Peyer's patch (tissue), 4 donors: ENCODE measurements around the gene PPFIBP1. TPM values are rescaled to one million over a fixed set of nuclear protein-coding genes. Genes with fewer than 3 reads are reported as not detected.
"Not testable (repeated sequence)": the region's sequence is repeated elsewhere in the genome, so short reads cannot be mapped to it uniquely, and the experiment has no call there.

Experiments
- DNase-seq, 3 donors: peaks; one replicate each; pipeline ENCODE4 v3.0.0-alpha.2; 2017 to 2019
- H3K27ac ChIP-seq, 4 donors: fragments of 200-600 bp; sonication (generic); one replicate each; pipeline ENCODE4 v1.5.1; 2016 to 2019
- H3K27me3 ChIP-seq, 2 donors: fragments of 200-600 bp; sonication (generic); one replicate each; pipeline ENCODE4 v1.5.1; 2019
- H3K36me3 ChIP-seq, 3 donors: fragments of 200-600 bp; sonication (generic); one replicate each; pipeline ENCODE4 v1.5.1; 2016 to 2019
- H3K4me1 ChIP-seq, 4 donors: fragments of 200-600 bp; sonication (generic); one replicate each; pipeline ENCODE4 v1.5.1; 2016 to 2019
- H3K4me3 ChIP-seq, 4 donors: fragments of 200-600 bp; sonication (generic); 1 replicate in 3 of 4; 2 replicates in 1 of 4; pipeline ENCODE4 v1.5.1; 2016 to 2019; ENCODE audit warnings: mild to moderate bottlenecking in 1 of 4
- H3K9me3 ChIP-seq, 4 donors: fragments of 200-600 bp; sonication (generic); one replicate each; pipeline ENCODE4 v1.5.1; 2016 to 2019; ENCODE audit warnings: mild to moderate bottlenecking in 1 of 4
- POLR2A ChIP-seq, 2 donors: fragments of 450-650 bp; IDR thresholded peaks; one replicate each; pipeline ENCODE4 v1.5.1; 2017; ENCODE audit warnings: antibody characterized with exemption in 2 of 2, mild to moderate bottlenecking in 2 of 2, moderate library complexity in 2 of 2
- total RNA-seq, 4 donors: library from RNA; depleted of rRNA; stranded (reverse); fragments of >200 nt; gene quantifications; one replicate each; pipeline ENCODE4 v1.1.0, GENCODE V29; 2016
- TF ChIP-seq, protein P1 (sequence below), 6 experiments: fragments of 450-650 bp in 4 of 6; fragments of 200-600 bp in 2 of 6; sonication (generic) in 1 of 6; IDR thresholded peaks; one replicate each; pipeline ENCODE4 v1.5.1; 2017 to 2019; ENCODE audit warnings: antibody characterized with exemption in 6 of 6, mild to moderate bottlenecking in 3 of 6, moderate library complexity in 1 of 6

Gene PPFIBP1
- total RNA-seq, 4 donors from 2014 or later = 37.5 to 171 (median 48.1) TPM

DNA sequence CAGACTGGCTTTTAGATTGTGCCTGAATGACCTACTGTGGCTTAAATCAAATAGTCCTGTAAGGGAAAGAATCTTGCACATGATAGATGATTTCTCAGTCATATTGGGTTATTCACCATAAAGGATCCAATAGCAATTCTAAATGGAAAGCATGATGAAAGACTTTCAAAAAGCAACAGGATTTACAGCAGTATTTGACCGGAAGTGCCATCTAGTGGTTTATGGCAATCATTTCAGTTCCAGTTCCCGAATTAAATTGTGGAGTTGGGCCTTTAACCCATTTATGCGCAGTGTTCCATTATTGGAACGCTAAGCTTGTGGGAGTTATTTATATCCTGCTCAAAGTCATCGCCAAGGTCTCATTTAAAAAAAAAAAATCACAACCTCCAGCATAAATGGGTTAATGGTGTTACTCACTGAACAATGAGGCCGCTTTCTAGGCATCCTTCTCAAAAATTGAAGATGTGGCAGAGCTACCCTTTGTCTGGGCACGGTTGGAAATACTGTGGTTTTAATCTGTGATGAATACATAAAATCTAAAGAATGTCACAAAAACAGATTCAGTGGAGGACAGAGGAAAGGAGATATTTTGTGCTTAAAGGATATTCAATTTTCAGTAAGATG, 111.5 kb downstream of the PPFIBP1 start:
- H3K9me3 ChIP-seq = no peaks in the 10 kb centered on the region
- H3K27me3 ChIP-seq = no peaks in the 10 kb centered on the region
- no peak for DNase-seq
- H3K36me3 ChIP-seq = no peaks in the 10 kb centered on the region
- H3K27ac ChIP-seq = no peak overlapping the region
- no peak overlapping the region for H3K4me3 ChIP-seq
- TF ChIP-seq, protein P1, sequence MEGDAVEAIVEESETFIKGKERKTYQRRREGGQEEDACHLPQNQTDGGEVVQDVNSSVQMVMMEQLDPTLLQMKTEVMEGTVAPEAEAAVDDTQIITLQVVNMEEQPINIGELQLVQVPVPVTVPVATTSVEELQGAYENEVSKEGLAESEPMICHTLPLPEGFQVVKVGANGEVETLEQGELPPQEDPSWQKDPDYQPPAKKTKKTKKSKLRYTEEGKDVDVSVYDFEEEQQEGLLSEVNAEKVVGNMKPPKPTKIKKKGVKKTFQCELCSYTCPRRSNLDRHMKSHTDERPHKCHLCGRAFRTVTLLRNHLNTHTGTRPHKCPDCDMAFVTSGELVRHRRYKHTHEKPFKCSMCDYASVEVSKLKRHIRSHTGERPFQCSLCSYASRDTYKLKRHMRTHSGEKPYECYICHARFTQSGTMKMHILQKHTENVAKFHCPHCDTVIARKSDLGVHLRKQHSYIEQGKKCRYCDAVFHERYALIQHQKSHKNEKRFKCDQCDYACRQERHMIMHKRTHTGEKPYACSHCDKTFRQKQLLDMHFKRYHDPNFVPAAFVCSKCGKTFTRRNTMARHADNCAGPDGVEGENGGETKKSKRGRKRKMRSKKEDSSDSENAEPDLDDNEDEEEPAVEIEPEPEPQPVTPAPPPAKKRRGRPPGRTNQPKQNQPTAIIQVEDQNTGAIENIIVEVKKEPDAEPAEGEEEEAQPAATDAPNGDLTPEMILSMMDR (IDR thresholded peaks at IDR 0.05) = peak in 5 of 6 experiments; percentile 27 to 79 (median 77)
- TF ChIP-seq POLR2A (IDR thresholded peaks at IDR 0.05) = no peak
- no peaks in the 10 kb centered on the region for H3K4me1 ChIP-seq

DNA sequence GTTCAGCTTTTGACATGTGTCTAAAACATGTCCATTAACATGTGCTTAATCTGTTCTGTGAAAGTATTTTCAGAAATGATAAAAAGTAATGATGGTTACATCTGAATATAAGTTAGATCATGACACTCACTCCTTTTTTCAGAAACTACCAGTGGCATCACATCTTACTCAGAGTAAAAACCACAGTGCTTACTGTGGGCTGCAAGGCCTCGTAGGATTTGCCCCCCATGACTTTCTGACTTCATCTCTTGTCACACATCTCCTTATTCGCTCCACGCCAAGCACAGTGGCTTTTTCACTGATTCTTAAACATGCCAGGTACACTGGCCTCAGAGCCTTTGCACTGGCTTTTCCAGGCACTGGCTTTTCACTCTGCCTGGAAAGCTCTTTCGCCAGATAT, 112.6 kb downstream of the PPFIBP1 start:
- not testable (repeated sequence) for H3K4me3 ChIP-seq, DNase-seq, H3K4me1 ChIP-seq, H3K27ac ChIP-seq, H3K9me3 ChIP-seq, H3K27me3 ChIP-seq, H3K36me3 ChIP-seq

DNA sequence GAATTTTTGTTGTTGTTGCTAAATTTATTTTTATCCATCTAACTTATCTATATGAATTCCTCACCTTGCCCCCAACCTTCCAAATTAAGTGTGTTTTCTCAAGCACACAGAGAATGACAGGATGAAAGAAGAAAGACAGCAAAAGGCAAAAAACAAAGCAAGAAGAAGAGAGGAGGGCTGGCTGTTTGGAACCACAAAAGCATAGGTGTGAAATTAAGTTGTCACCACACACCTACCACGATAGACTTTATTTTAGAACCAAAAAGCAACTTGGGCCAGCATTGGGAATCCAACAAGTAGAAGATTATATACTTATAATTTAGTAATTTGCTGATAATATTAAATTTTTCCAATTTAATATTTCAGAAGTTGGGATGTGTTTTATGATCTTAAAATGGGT, 113.5 kb downstream of the PPFIBP1 start:
- Histone ChIP-seq H3K27me3 (no peaks in the 10 kb centered on the region), H3K4me3 (no peak overlapping the region), H3K36me3 (no peaks in the 10 kb centered on the region), H3K27ac (no peak overlapping the region), H3K9me3 (no peaks in the 10 kb centered on the region), H3K4me1 (no peaks in the 10 kb centered on the region)
- DNase-seq = no peak
- no peak for TF ChIP-seq POLR2A (IDR thresholded peaks at IDR 0.05)
- TF ChIP-seq, protein P1 (IDR thresholded peaks at IDR 0.05) = no peak

DNA sequence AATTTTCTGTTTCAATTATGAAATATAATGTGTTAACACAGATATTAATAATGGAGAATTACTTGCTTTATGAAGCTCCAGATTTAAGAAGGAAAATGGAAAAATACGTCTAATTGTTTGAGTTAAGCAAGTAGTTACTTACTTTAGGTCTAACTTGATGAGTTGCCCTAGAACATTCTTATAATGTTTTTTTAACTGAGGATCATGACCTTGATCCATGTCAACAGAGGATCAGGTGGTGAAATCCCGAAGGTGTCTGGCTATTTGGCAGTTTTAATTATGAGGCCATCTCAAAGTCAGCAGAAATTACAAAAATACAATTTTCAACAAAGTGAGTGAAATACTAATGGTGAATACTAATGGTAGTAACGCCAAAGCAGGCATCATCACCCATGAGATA, 115.3 kb downstream of the PPFIBP1 start:
- DNase-seq = no peak
- Histone ChIP-seq H3K27ac (no peak overlapping the region), H3K27me3 (no peaks in the 10 kb centered on the region), H3K4me3 (no peak overlapping the region), H3K36me3 (no peaks in the 10 kb centered on the region), H3K4me1 (no peaks in the 10 kb centered on the region), H3K9me3 (no peaks in the 10 kb centered on the region)
- TF ChIP-seq, protein P1 (IDR thresholded peaks at IDR 0.05) = no peak
- no peak for TF ChIP-seq POLR2A (IDR thresholded peaks at IDR 0.05)

DNA sequence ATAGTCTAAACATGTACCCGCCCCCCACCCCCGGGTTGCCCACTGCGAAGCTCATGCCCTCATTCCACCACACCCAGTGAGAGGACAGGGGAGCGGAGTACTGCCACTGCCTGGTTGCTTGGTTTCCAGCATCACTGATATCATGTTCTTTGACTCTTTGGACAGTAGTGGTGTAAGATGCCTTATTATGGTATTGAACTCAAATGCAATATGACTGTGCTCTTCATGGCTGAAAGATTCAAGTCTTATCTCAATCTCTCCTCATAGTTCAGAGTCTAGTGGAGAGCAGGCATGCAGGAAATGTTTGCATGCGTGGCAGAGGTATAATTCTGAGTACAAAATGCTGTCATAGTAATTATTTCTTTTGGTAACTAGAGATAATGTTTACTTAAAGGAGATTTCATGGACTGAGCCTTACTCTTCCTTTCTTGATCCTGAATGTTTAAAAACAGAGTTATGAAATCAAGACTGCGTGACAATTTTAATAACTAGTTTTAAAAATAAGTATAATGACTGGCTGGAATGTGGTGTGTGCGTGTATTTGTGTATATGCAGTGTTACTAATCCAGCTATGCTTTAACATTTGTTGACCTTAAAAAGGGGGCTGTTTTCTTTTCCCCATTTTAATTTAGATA, 116.7 kb downstream of the PPFIBP1 start:
- not testable (repeated sequence) for H3K9me3 ChIP-seq, H3K27me3 ChIP-seq, H3K27ac ChIP-seq, H3K36me3 ChIP-seq, H3K4me3 ChIP-seq, DNase-seq, H3K4me1 ChIP-seq

DNA sequence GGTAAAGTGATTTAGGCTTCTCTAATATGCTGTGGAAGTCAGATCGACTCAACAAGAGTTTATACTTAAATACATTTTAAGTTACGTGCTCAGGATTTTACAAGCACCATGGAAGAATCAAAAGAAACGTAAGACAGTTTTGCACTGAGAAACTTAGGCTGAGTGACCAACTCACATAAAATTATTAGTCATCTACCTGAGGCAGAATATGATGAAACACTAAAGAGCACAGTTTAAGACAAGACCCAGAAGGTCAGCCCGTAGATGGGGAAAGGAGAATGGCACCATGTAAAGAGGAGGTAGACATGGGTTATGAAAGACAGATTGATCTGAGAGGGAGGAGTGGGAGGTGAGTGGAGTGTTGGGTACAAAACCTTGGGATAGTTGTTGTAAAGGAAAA, 118.4 kb downstream of the PPFIBP1 start:
- not testable (repeated sequence) for H3K27ac ChIP-seq, H3K4me3 ChIP-seq, DNase-seq, H3K9me3 ChIP-seq, H3K4me1 ChIP-seq, H3K36me3 ChIP-seq, H3K27me3 ChIP-seq

DNA sequence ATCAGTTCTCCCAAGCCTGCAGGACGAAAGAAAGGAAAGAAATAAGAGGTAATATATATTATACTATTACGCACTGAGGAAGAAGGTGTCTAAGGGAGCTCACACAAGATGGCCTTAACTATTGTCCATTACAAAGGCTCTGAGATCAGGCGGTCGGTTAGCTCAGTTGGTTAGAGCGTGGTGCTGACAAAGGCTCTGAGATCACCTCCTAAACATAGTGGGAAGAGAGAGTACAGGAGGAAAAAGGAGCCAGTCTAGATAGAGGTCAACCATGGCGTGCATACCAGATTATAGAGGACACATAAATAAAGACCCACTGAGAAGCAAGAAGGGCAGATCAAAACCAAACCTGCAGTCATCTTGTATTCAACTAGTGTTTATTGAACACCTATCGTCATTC, 118.9 kb downstream of the PPFIBP1 start:
- H3K4me3 ChIP-seq, H3K4me1 ChIP-seq, H3K36me3 ChIP-seq, H3K9me3 ChIP-seq, H3K27ac ChIP-seq, H3K27me3 ChIP-seq, DNase-seq: not testable (repeated sequence)
